ENCODE measurements around the gene RGL1.
"Not testable (repeated sequence)": the region's sequence is repeated elsewhere in the genome, so short reads cannot be mapped to it uniquely, and the experiment has no call there.

RGL1 gene

DNA sequence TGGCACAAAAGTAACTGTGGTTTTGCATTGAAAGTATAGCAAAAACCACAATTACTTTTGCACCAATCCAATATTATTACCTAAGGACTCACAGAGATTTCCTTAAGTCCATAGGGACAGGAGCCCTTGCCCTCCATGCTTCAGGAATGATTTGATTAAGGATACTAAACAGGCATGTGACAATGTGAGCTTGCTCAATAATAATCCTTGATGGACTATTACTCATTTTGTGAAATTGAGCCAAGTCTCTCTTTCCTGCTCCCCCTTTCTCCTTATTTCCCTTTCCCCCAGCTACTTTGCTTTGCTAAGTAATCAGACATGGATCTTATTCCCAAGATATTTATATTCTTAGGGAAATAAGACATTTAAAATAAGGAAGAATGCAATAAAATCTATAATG lies 21.6 kb upstream of the RGL1 start:
- TF ChIP-seq, protein P1, sequence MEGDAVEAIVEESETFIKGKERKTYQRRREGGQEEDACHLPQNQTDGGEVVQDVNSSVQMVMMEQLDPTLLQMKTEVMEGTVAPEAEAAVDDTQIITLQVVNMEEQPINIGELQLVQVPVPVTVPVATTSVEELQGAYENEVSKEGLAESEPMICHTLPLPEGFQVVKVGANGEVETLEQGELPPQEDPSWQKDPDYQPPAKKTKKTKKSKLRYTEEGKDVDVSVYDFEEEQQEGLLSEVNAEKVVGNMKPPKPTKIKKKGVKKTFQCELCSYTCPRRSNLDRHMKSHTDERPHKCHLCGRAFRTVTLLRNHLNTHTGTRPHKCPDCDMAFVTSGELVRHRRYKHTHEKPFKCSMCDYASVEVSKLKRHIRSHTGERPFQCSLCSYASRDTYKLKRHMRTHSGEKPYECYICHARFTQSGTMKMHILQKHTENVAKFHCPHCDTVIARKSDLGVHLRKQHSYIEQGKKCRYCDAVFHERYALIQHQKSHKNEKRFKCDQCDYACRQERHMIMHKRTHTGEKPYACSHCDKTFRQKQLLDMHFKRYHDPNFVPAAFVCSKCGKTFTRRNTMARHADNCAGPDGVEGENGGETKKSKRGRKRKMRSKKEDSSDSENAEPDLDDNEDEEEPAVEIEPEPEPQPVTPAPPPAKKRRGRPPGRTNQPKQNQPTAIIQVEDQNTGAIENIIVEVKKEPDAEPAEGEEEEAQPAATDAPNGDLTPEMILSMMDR (IDR thresholded peaks at IDR 0.05; ENCODE audit: unreplicated experiment in 3 of 3) = no peak
- peak overlapping the region; percentile 80 to 87 (median 82) for H3K27ac Mint-ChIP-seq
- no peak overlapping the region for H3K4me3 Mint-ChIP-seq
- H3K36me3 Mint-ChIP-seq (ENCODE audit: low read depth) = no peaks in the 10 kb centered on the region
- peaks cover 62% of the 10 kb centered on the region for H3K4me1 Mint-ChIP-seq
- H3K9me3 Mint-ChIP-seq = no peaks in the 10 kb centered on the region
- no peaks in the 10 kb centered on the region for H3K27me3 Mint-ChIP-seq (ENCODE audit: low read depth)

DNA sequence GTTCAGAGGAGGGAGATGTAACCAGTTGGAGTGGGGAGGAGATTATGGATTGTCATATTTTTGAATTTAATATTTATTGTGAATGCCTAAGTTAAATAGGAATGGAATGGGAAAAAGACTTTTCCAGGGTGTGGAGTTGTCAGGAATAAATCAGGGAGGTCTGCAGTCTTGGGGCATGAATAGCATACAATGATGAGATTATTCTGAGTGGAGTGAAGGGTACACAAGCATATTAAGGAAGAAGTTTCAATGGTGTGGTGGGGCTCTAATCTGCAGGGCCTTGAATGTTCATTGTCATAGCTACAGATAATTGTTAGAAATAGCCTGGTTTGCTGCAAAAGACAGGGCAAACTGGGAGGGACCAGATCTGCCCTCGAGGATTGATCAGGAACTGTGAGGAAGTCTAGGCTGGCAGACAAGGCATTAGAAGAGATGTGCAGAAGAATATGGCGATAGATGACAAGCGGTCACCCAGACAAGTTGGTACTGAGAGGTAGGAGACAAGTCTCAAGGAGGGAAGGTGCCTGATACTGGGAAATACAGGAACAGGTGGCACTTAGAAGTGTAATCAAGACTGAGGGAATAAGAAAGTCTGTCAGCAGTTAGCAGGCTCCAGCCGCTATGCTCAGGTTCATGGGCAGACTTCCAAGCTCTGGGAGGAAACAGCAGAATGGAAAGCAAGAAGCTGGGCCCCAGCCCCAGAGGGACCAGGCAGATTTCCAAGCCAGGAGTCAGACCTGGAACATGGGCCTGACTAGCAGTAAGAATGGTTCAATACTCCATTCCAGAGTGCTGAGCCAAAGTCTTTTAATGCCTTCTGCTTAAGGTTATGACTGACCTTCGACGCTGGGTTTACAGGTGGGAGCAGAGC lies 20.9 kb upstream of the RGL1 start:
- no peaks in the 10 kb centered on the region for H3K27me3 Mint-ChIP-seq (ENCODE audit: low read depth)
- H3K4me1 Mint-ChIP-seq = peaks cover 55% of the 10 kb centered on the region
- no peaks in the 10 kb centered on the region for H3K9me3 Mint-ChIP-seq
- H3K4me3 Mint-ChIP-seq = peak overlapping the region in 1 of 3 experiments; percentile 1
- peak overlapping the region; percentile 80 to 87 (median 82) for H3K27ac Mint-ChIP-seq
- H3K36me3 Mint-ChIP-seq (ENCODE audit: low read depth) = no peaks in the 10 kb centered on the region
- TF ChIP-seq, protein P1 (IDR thresholded peaks at IDR 0.05; ENCODE audit: unreplicated experiment in 3 of 3) = no peak

DNA sequence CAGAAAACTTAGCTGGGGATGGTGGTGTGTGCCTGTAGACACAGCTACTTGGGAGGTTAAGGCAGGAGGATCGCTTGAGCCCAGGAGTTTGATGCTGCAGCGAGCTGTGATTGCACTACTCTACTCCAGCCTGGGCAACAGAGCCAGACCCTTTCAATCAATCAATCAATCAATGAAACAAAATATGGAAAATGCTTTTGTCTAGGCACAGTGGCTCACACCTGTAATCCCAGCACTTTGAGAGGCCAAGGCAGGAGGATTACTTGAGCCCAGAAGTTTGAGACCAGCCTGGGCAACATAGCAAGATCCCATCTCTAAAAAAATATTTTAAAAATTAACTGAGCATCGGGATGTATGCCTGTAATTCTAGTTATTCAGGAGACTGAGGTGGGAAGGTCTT lies 19.0 kb upstream of the RGL1 start:
- H3K27ac Mint-ChIP-seq; H3K9me3 Mint-ChIP-seq; H3K36me3 Mint-ChIP-seq (ENCODE audit: low read depth); H3K4me3 Mint-ChIP-seq; H3K27me3 Mint-ChIP-seq (ENCODE audit: low read depth): not testable (repeated sequence)
- peaks cover 50% of the 10 kb centered on the region for H3K4me1 Mint-ChIP-seq

- peaks cover 40% of the 10 kb centered on the region for H3K4me1 Mint-ChIP-seq
- peak overlapping the region in 1 of 3 experiments; percentile 34 for H3K27ac Mint-ChIP-seq
- no peaks in the 10 kb centered on the region for H3K36me3 Mint-ChIP-seq (ENCODE audit: low read depth)
- no peak overlapping the region for H3K4me3 Mint-ChIP-seq
- TF ChIP-seq, protein P1 (IDR thresholded peaks at IDR 0.05; ENCODE audit: unreplicated experiment in 3 of 3) = no peak
- H3K9me3 Mint-ChIP-seq = no peaks in the 10 kb centered on the region
- H3K27me3 Mint-ChIP-seq (ENCODE audit: low read depth) = no peaks in the 10 kb centered on the region
These were observed 17.2 kb upstream of the RGL1 start for GRCh38 chr1:183787704-183788103.

DNA sequence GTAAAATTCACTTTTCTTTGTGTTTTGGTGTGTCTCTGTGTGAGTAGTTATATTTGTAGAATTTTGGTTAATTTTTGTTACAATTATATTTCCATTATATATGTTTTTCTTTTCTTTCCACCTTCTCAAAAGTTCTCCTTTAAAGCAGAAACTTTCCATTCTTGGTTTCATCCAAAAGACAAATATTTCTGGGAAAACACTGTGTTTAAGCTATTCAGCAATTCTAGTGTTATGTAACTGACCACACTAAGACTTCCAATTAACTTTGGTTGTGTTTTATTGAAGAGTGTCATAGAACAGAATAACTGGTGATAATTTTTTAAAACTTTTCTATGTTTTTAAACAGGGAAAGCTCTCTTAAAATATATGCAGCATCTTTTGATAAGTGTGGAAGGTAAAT lies 13.6 kb upstream of the RGL1 start:
- Mint-ChIP-seq H3K4me3 (no peak overlapping the region), H3K36me3 (ENCODE audit: low read depth) (no peaks in the 10 kb centered on the region), H3K27me3 (ENCODE audit: low read depth) (no peaks in the 10 kb centered on the region), H3K9me3 (no peaks in the 10 kb centered on the region), H3K27ac (no peak overlapping the region), H3K4me1 (peaks cover 14% of the 10 kb centered on the region)
- TF ChIP-seq, protein P1 (IDR thresholded peaks at IDR 0.05; ENCODE audit: unreplicated experiment in 3 of 3) = no peak

GRCh38 chr1:183792300-183792699 lies 12.6 kb upstream of the RGL1 start:
- H3K4me3 Mint-ChIP-seq = no peak overlapping the region
- no peaks in the 10 kb centered on the region for H3K27me3 Mint-ChIP-seq (ENCODE audit: low read depth)
- no peaks in the 10 kb centered on the region for H3K36me3 Mint-ChIP-seq (ENCODE audit: low read depth)
- H3K27ac Mint-ChIP-seq = no peak overlapping the region
- TF ChIP-seq, protein P1 (IDR thresholded peaks at IDR 0.05; ENCODE audit: unreplicated experiment in 3 of 3) = no peak
- H3K9me3 Mint-ChIP-seq = no peaks in the 10 kb centered on the region
- H3K4me1 Mint-ChIP-seq = peaks cover 14% of the 10 kb centered on the region
